ENCODE data around the gene PLXDC1.

Gene PLXDC1

DNA sequence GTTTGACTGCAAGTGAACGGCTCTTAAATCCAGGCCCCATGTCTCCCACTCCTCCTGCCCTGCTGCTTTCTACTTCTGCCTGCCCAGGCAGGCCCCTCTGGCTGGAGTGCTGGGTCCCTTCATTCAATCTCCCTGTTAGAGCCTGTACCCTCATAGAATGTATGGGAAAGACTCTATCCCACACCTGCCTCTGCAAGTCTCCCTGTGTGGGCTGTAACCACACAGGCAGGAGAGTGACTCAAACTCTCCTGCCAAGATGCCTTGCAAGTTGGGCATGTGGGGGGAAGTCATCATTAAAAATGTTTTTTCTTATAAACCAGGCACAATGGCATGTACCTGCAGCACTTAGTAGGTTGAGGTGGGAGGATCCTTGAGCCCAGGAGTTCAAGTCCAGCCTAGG lies 77.5 kb downstream of the PLXDC1 start:
- DNase-seq (ENCODE audit: low read depth) = no peak
- TF ChIP-seq, protein P1, sequence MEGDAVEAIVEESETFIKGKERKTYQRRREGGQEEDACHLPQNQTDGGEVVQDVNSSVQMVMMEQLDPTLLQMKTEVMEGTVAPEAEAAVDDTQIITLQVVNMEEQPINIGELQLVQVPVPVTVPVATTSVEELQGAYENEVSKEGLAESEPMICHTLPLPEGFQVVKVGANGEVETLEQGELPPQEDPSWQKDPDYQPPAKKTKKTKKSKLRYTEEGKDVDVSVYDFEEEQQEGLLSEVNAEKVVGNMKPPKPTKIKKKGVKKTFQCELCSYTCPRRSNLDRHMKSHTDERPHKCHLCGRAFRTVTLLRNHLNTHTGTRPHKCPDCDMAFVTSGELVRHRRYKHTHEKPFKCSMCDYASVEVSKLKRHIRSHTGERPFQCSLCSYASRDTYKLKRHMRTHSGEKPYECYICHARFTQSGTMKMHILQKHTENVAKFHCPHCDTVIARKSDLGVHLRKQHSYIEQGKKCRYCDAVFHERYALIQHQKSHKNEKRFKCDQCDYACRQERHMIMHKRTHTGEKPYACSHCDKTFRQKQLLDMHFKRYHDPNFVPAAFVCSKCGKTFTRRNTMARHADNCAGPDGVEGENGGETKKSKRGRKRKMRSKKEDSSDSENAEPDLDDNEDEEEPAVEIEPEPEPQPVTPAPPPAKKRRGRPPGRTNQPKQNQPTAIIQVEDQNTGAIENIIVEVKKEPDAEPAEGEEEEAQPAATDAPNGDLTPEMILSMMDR (IDR thresholded peaks at IDR 0.05; ENCODE audit: control insufficient read depth, extremely low read depth, insufficient read depth) = no peak
- no peak overlapping the region for H3K4me3 ChIP-seq (ENCODE audit: low read depth, low read length)

GRCh38 chr17:39073353-39073752 lies 78.1 kb downstream of the PLXDC1 start:
- DNase-seq (ENCODE audit: low read depth) = no peak

DNA sequence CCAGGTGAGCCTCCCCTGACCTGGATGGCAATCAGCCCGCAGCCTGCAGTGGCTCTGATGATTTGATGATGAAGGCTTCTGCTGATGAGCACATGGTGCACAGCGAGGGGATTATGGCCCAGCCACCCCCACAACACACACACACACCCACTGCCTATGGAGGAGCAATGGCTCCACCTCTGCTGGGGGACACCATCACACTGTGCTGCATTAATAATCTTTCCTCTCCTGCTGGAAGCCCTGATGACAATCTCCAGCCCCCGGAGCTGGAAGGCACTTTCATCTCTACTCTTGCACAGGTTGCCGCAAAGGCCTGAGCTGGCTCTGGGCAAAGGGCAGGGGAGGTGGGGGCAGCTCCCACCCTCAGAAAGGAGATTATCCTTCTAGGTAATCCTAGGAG lies 79.9 kb downstream of the PLXDC1 start:
- TF ChIP-seq, protein P1 (IDR thresholded peaks at IDR 0.05; ENCODE audit: control insufficient read depth, extremely low read depth, insufficient read depth) = no peak
- H3K4me3 ChIP-seq (ENCODE audit: low read depth, low read length) = no peak overlapping the region
- DNase-seq (ENCODE audit: low read depth) = no peak

More at GRCh38 chr17:39073353-39073752, 78.1 kb downstream of the PLXDC1 start:
- TF ChIP-seq, protein P1 (IDR thresholded peaks at IDR 0.05; ENCODE audit: control insufficient read depth, extremely low read depth, insufficient read depth) = no peak
- H3K4me3 ChIP-seq (ENCODE audit: low read depth, low read length) = no peak overlapping the region

DNA sequence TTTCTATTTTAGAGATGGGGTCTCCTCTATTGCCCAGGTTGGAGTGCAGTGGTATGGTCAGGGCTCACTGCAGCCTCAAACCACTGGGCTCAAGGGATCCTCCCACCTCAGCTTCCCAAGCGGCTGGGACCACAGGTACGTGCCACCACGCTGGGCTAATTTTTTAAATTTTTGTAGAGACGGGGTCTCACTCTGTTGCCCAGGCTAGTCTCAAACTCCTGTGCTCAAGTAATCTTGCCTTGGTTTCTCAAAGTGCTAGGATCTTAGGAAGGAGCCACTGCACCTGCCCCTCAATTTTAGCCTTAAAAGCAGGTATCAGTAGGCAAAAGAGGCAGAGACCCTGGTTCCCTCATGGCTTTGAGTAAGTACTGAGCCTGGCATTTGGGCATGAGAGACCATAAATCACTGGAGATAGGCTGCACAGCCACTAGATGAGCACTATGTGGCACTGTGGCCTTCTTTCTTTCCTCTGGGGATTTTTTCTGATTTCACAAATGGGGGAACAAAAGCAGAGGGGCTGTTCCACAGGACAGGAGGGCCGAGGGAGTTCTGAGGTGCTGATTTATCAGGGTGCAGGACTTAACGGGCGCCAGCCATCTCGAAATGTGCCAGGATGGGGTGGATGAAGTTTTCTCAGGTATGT lies 82.2 kb downstream of the PLXDC1 start:
- TF ChIP-seq, protein P1 (IDR thresholded peaks at IDR 0.05; ENCODE audit: control insufficient read depth, extremely low read depth, insufficient read depth) = peak; percentile 78
- no peak overlapping the region for H3K4me3 ChIP-seq (ENCODE audit: low read depth, low read length)
- DNase-seq (ENCODE audit: low read depth) = no peak

GRCh38 chr17:39064819-39065218 lies 86.6 kb downstream of the PLXDC1 start:
- TF ChIP-seq, protein P1 (IDR thresholded peaks at IDR 0.05; ENCODE audit: control insufficient read depth, extremely low read depth, insufficient read depth) = no peak
- H3K4me3 ChIP-seq (ENCODE audit: low read depth, low read length) = no peak overlapping the region
- no peak for DNase-seq (ENCODE audit: low read depth)

GRCh38 chr17:39064374-39064773 lies 87.1 kb downstream of the PLXDC1 start:
- TF ChIP-seq, protein P1 (IDR thresholded peaks at IDR 0.05; ENCODE audit: control insufficient read depth, extremely low read depth, insufficient read depth) = no peak
- DNase-seq (ENCODE audit: low read depth) = no peak
- H3K4me3 ChIP-seq (ENCODE audit: low read depth, low read length) = no peak overlapping the region

- TF ChIP-seq, protein P1 (IDR thresholded peaks at IDR 0.05; ENCODE audit: control insufficient read depth, extremely low read depth, insufficient read depth) = no peak
- H3K4me3 ChIP-seq (ENCODE audit: low read depth, low read length) = no peak overlapping the region
- DNase-seq (ENCODE audit: low read depth) = no peak
These were observed 87.8 kb downstream of the PLXDC1 start for GRCh38 chr17:39063681-39064069.

Measured in LNCaP clone FGC (cell line).